ENCODE results near the gene HMG20B.

DNA sequence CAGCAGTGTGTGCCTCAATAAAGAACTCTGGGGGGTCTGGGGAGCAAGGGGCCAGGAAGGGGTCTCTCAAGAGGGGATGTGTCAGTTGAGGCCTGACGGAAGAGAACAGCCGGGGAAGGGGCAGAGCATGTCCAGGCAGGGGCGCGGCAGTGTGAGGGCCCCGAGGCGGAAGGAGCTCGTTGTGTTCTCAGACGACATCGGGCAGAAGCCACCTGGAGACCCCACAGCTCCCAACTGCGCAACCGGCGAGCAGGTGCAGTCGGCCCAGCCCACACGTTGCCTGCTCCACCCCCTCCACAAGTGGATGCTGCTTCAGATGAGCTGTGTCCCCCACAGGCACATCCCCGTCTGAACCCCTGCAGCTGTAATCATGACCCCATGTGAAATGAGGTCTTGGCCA lies 48.9 kb downstream of the HMG20B start:
- no peak for TF ChIP-seq POLR2A (IDR thresholded peaks at IDR 0.05; ENCODE audit: low read depth, low read length)
- TF ChIP-seq TAF1 (IDR thresholded peaks at IDR 0.05; ENCODE audit: borderline replicate concordance, low read depth, low read length) = no peak
